ENCODE measurements around the gene EIF4E.
"Not testable (repeated sequence)": the region's sequence is repeated elsewhere in the genome, so short reads cannot be mapped to it uniquely, and the experiment has no call there.

The EIF4E gene

GRCh38 chr4:98929341-98930267 is 671 bp upstream of the EIF4E start:
- TF ChIP-seq FOXK2 (IDR thresholded peaks at IDR 0.05) (no peak), L3MBTL2 (conservative IDR thresholded peaks at IDR 0.05) (peak; percentile 62)
- POLR2A ChIA-PET: interaction anchor here (1.2 to 2.2 kb wide), 4 partner anchors 30 to 159 kb away, joined by 4 to 10 read pairs (median 5); partner anchors contain the start of genes ADH5 and METAP1
- CTCF ChIA-PET: interaction anchor here (0.6 to 1.8 kb wide), 2 partner anchors 100 to 126 kb away, joined by 3 to 4 read pairs; no protein-coding TSS in a partner anchor
- peak; percentile 45 for DNase-seq (ENCODE audit: extremely low spot score)

GRCh38 chr4:98928131-98928504 is 815 bp downstream of the EIF4E start:
- CTCF ChIA-PET: interaction anchor here (0.6 to 1.8 kb wide), 4 partner anchors 10 to 422 kb away, joined by 3 to 4 read pairs (median 4); partner anchors contain the start of gene METAP1

GRCh38 chr4:98926257-98926656 is 2.7 kb downstream of the EIF4E start:
- DNase-seq (ENCODE audit: extremely low spot score); CTCF ChIA-PET; POLR2A ChIA-PET: not testable (repeated sequence)

More at GRCh38 chr4:98928131-98928504, 815 bp downstream of the EIF4E start:
- TF ChIP-seq TARDBP (IDR thresholded peaks at IDR 0.05) (no peak), CTBP1 (IDR thresholded peaks at IDR 0.05; ENCODE audit: borderline replicate concordance) (no peak), SUZ12 (IDR thresholded peaks at IDR 0.05) (no peak), BHLHE40 (IDR thresholded peaks at IDR 0.05; ENCODE audit: borderline replicate concordance) (no peak), NFRKB (IDR thresholded peaks at IDR 0.05) (no peak), LEF1 (IDR thresholded peaks at IDR 0.05; ENCODE audit: borderline replicate concordance) (no peak), SP1 (IDR thresholded peaks at IDR 0.05) (no peak)
- POLR2A ChIA-PET: interaction anchor here (0.5 to 2.0 kb wide), 8 partner anchors 18 to 160 kb away, joined by 3 to 6 read pairs (median 3); partner anchors contain the start of gene ADH5
- DNase-seq (ENCODE audit: extremely low spot score): peak; percentile 77

GRCh38 chr4:98921292-98921691 is 7.6 kb downstream of the EIF4E start:
- no peak for DNase-seq (ENCODE audit: extremely low spot score)
- CTCF ChIA-PET: no interaction called here
- no peak for TF ChIP-seq NFRKB (IDR thresholded peaks at IDR 0.05)
- TF ChIP-seq BHLHE40 (IDR thresholded peaks at IDR 0.05; ENCODE audit: borderline replicate concordance): no peak
- no peak for TF ChIP-seq L3MBTL2 (conservative IDR thresholded peaks at IDR 0.05)
- no peak for TF ChIP-seq HDGF (IDR thresholded peaks at IDR 0.05; ENCODE audit: borderline replicate concordance)
- no peak for TF ChIP-seq FOXA1 (IDR thresholded peaks at IDR 0.05)
- no peak for TF ChIP-seq PKNOX1 (IDR thresholded peaks at IDR 0.05)
- TF ChIP-seq TARDBP (IDR thresholded peaks at IDR 0.05): no peak
- POLR2A ChIA-PET: no interaction called here

GRCh38 chr4:98919996-98920395 is 8.9 kb downstream of the EIF4E start:
- POLR2A ChIA-PET: no interaction called here
- DNase-seq (ENCODE audit: extremely low spot score): no peak
- CTCF ChIA-PET: no interaction called here
- TF ChIP-seq PKNOX1 (IDR thresholded peaks at IDR 0.05) (no peak), LEF1 (IDR thresholded peaks at IDR 0.05; ENCODE audit: borderline replicate concordance) (no peak), FOXA1 (IDR thresholded peaks at IDR 0.05) (no peak), SUZ12 (IDR thresholded peaks at IDR 0.05) (no peak), NFRKB (IDR thresholded peaks at IDR 0.05) (no peak), BHLHE40 (IDR thresholded peaks at IDR 0.05; ENCODE audit: borderline replicate concordance) (no peak), TARDBP (IDR thresholded peaks at IDR 0.05) (no peak), HDGF (IDR thresholded peaks at IDR 0.05; ENCODE audit: borderline replicate concordance) (no peak), FOXM1 (IDR thresholded peaks at IDR 0.05; ENCODE audit: borderline replicate concordance) (no peak), ARNT (IDR thresholded peaks at IDR 0.05) (no peak), ZNF384 (IDR thresholded peaks at IDR 0.05) (no peak), FOXK2 (IDR thresholded peaks at IDR 0.05) (no peak), CTBP1 (IDR thresholded peaks at IDR 0.05; ENCODE audit: borderline replicate concordance) (no peak)

- CTCF ChIA-PET: interaction anchor here (0.6 kb wide), 1 partner anchor 350 kb away, joined by 3 read pairs; no protein-coding TSS in a partner anchor
- POLR2A ChIA-PET: interaction anchor here (1.5 kb wide), 1 partner anchor 17 kb away, joined by 4 read pairs; no protein-coding TSS in a partner anchor
- DNase-seq (ENCODE audit: extremely low spot score): not testable (repeated sequence)
These were observed 18.2 kb downstream of the EIF4E start for GRCh38 chr4:98910728-98911127.

GRCh38 chr4:98909646-98910401 is 19.1 kb downstream of the EIF4E start:
- no peak for TF ChIP-seq LEF1 (IDR thresholded peaks at IDR 0.05; ENCODE audit: borderline replicate concordance)
- no peak for TF ChIP-seq HDGF (IDR thresholded peaks at IDR 0.05; ENCODE audit: borderline replicate concordance)
- no peak for TF ChIP-seq ELF4 (IDR thresholded peaks at IDR 0.05)
- ChIA-PET POLR2A (interaction anchor here (1.5 kb wide), 1 partner anchor 18 kb away, joined by 4 read pairs; no protein-coding TSS in a partner anchor), CTCF (no interaction called here)
- DNase-seq (ENCODE audit: extremely low spot score): no peak
